HG03521 (cell line): Measurements from ENCODE around the gene LARP1.
A peak's percentile ranks its signal among the peaks of the same experiment; 100 is the strongest.

Experiments
- ATAC-seq: cut with Tn5 transposase; IDR thresholded peaks from one replicate; pipeline ENCODE4 v1.9.1; 2021; ENCODE audit warnings: mild to moderate bottlenecking, moderate library complexity; ENCODE audit not compliant: unreplicated experiment

LARP1 gene

GRCh38 chr5:154788212-154788611 is 33.0 kb downstream of the LARP1 start:
- no peak for ATAC-seq

- ATAC-seq, result peak; percentile 86
These were observed 36.4 kb downstream of the LARP1 start for GRCh38 chr5:154791535-154791934.

- ATAC-seq, result no peak
These were observed 38.7 kb downstream of the LARP1 start for GRCh38 chr5:154793599-154794524.

GRCh38 chr5:154794525-154795234 is 39.5 kb downstream of the LARP1 start:
- no peak for ATAC-seq

- ATAC-seq, result no peak
These were observed 40.0 kb downstream of the LARP1 start for GRCh38 chr5:154795235-154795596.

- ATAC-seq, result no peak
These were observed 42.6 kb downstream of the LARP1 start for GRCh38 chr5:154797762-154798161.

- ATAC-seq, result no peak
These were observed 45.4 kb downstream of the LARP1 start for GRCh38 chr5:154800582-154800981.

GRCh38 chr5:154801083-154801482 is 45.9 kb downstream of the LARP1 start:
- ATAC-seq, result no peak

GRCh38 chr5:154802050-154802449 is 46.9 kb downstream of the LARP1 start:
- ATAC-seq, result no peak

GRCh38 chr5:154806176-154806575 is 51.0 kb downstream of the LARP1 start:
- ATAC-seq, result no peak

GRCh38 chr5:154811239-154811638 is 56.1 kb downstream of the LARP1 start:
- ATAC-seq, result no peak

GRCh38 chr5:154811653-154812465 is 56.7 kb downstream of the LARP1 start:
- ATAC-seq, result no peak

GRCh38 chr5:154813158-154813557 is 58.0 kb downstream of the LARP1 start:
- ATAC-seq, result no peak

- no peak for ATAC-seq
These were observed 58.6 kb downstream of the LARP1 start for GRCh38 chr5:154813736-154814135.

- no peak for ATAC-seq
These were observed 59.8 kb downstream of the LARP1 start for GRCh38 chr5:154815025-154815424.

- ATAC-seq, result no peak
These were observed 60.6 kb downstream of the LARP1 start for GRCh38 chr5:154815684-154816247.

GRCh38 chr5:154816891-154817492 is 61.8 kb downstream of the LARP1 start:
- ATAC-seq, result no peak

- ATAC-seq, result no peak
These were observed 62.6 kb downstream of the LARP1 start for GRCh38 chr5:154817815-154818214.

- no peak for ATAC-seq
These were observed 63.4 kb downstream of the LARP1 start for GRCh38 chr5:154818471-154819116.

- no peak for ATAC-seq
These were observed 64.4 kb downstream of the LARP1 start for GRCh38 chr5:154819546-154819945.
